H1 (cell line): ENCODE results near the gene LRRC55. TPM values are rescaled to one million over a fixed set of nuclear protein-coding genes. Genes with fewer than 3 reads are reported as not detected.

Source experiments
- GABPA ChIP-seq: IDR thresholded peaks from 2 replicates; pipeline ENCODE4 v1.6.1; 2011; ENCODE audit warnings: mild to moderate bottlenecking, low read length, moderate library complexity, borderline replicate concordance; ENCODE audit not compliant: insufficient read depth
- RAD21 ChIP-seq, 2 experiments: IDR thresholded peaks in 1 of 2; conservative IDR thresholded peaks in 1 of 2; 2 replicates each; pipeline ENCODE4 v1.6.1; 2011; ENCODE audit warnings: low read depth in 2 of 2, low read length in 2 of 2, improper control_type of control experiment in 1 of 2, inconsistent platforms in 1 of 2, mild to moderate bottlenecking in 1 of 2, moderate library complexity in 1 of 2
- RFX5 ChIP-seq: IDR thresholded peaks from 2 replicates; pipeline ENCODE4 v1.6.1; 2011; ENCODE audit warnings: low read depth, low read length, improper control_type of control experiment, borderline replicate concordance
- RXRA ChIP-seq: IDR thresholded peaks from 2 replicates; pipeline ENCODE4 v1.6.1; 2011; ENCODE audit warnings: low read depth, mild to moderate bottlenecking, low read length, moderate library complexity; ENCODE audit not compliant: insufficient read depth
- SIN3A ChIP-seq, 2 experiments: IDR thresholded peaks in 1 of 2; conservative IDR thresholded peaks in 1 of 2; 2 replicates each; pipeline ENCODE4 v1.6.1; 2011 to 2012; ENCODE audit warnings: low read length in 2 of 2, improper control_type of control experiment in 1 of 2, low read depth in 1 of 2, mild to moderate bottlenecking in 1 of 2
- SP2 ChIP-seq: IDR thresholded peaks from 2 replicates; pipeline ENCODE4 v1.6.1; 2012; ENCODE audit warnings: mild to moderate bottlenecking, low read length, inconsistent platforms
- ZNF274 ChIP-seq: IDR thresholded peaks from 2 replicates; pipeline ENCODE4 v1.7.0; 2012; ENCODE audit warnings: low read length, borderline replicate concordance; ENCODE audit errors: extremely low read depth
- polyA plus RNA-seq, 7 experiments: library from polyadenylated mRNA; depleted of rRNA in 3 of 7; stranded (reverse) in 5 of 7; unstranded in 2 of 7; fragments of >200 nt in 5 of 7; fragments of 200-250 nt in 2 of 7; gene quantifications; 1 replicate in 5 of 7; 2 replicates in 1 of 7; 4 replicates in 1 of 7; pipeline versions ENCODE4 v1.2.1 to v1.2.3, GENCODE V29; 2011 to 2013; ENCODE audit warnings: missing spikeins in 2 of 7, mixed read lengths in 2 of 7
- total RNA-seq: library from RNA; stranded (reverse); fragmentation: NEBNext Ultra II Directional; extraction: Animal tissue kit (Norgen Biotek cat#: 25700); gene quantifications from 2 replicates; pipeline ENCODE4 v1.2.1, GENCODE V29; 2021
- TF ChIP-seq, protein P1 (sequence below): IDR thresholded peaks from 2 replicates; pipeline ENCODE4 v1.6.1; 2012; ENCODE audit warnings: inconsistent platforms
- TF ChIP-seq, protein P2 (sequence below): IDR thresholded peaks from 2 replicates; pipeline ENCODE4 v1.6.1; 2011; ENCODE audit warnings: low read depth, mild to moderate bottlenecking, low read length; ENCODE audit not compliant: insufficient read depth

LRRC55 gene
- total and polyA plus RNA-seq, 2 of the 8 experiments (the other 6 are each of a cell fraction or from before 2014, with no cell fraction given), result 0.62 to 1.1 TPM

DNA sequence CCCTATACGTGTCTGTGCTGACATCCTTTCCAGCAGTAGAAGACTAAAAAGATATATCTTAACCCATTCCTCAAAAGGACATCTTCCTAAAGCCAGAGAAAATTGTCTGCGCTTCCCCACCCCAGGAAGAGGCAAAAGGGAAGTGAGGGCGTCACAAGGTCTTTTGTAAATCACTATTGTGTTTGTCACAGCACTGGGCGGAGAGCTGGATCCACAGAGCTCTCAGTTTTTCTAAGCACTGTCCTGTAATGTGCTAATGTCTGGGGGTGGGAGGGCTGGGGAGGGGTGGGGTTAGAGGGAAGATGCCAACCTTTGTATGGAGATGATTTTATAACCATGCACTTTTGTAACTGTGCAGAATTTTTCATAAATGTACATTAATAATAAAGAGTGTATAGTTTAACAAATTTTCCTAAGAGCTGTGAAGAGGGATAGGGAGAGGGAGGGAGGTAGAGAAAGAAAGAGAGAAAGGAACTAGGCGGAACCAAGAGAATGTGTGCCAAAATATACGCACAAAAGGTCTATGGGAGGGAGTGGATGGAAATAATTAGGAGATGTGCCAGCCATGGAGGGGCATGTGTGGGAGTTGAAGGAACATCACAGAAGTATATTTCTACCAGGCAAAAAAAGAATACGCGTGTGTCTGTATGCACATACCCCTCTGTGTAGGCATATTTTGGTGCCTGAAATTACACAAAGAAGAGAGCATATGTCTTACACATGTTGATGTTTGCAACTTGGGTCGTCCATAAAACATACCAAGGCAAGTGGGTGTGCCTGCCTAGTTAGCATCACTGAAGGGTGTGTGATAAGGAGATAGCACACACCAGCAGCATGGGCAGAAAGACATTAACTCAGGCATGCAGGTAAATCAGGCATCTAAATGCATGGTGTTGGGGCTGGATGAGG, 9.8 kb downstream of the LRRC55 start (continued):
- TF ChIP-seq, protein P1, sequence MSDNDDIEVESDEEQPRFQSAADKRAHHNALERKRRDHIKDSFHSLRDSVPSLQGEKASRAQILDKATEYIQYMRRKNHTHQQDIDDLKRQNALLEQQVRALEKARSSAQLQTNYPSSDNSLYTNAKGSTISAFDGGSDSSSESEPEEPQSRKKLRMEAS, result no peak
- TF ChIP-seq ZNF274 (no peak), RFX5 (no peak), SIN3A (conservative IDR thresholded peaks at IDR 0.05 in 1 of 2, IDR thresholded peaks at IDR 0.05 in 1 of 2; ENCODE audit: low read depth in 1 of 2, low read length in 2 of 2) (no peak), RAD21 (IDR thresholded peaks at IDR 0.05 in 1 of 2, conservative IDR thresholded peaks at IDR 0.05 in 1 of 2; ENCODE audit: low read depth in 2 of 2, low read length in 2 of 2) (no peak), RXRA (no peak), GABPA (no peak), SP2 (no peak)
- TF ChIP-seq, protein P2, sequence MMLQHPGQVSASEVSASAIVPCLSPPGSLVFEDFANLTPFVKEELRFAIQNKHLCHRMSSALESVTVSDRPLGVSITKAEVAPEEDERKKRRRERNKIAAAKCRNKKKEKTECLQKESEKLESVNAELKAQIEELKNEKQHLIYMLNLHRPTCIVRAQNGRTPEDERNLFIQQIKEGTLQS, result no peak
